Measurements from ENCODE around the gene FCHSD2.

GRCh38 chr11:72844356-72844755 is 297.8 kb downstream of the FCHSD2 start:
- TF ChIP-seq EZH2 (IDR thresholded peaks at IDR 0.05; ENCODE audit: low read depth) (no peak), CTCF (conservative IDR thresholded peaks at IDR 0.05) (no peak)

All from PC-9 (cell line).